DMS53 treated with DMSO at 0.1 percent for 48 hours (cell line): ENCODE measurements around the gene CDH22.

Experiments used
- DNase-seq: peaks from one replicate; lab custom pipeline; 2025; ENCODE audit not compliant: unreplicated experiment; lab: John Stamatoyannopoulos, UW

The CDH22 gene

GRCh38 chr20:46200582-46201570 is 107.4 kb downstream of the CDH22 start:
- DNase-seq: no peak

GRCh38 chr20:46199198-46199597 is 109.1 kb downstream of the CDH22 start:
- DNase-seq: no peak

GRCh38 chr20:46196990-46197389 is 111.3 kb downstream of the CDH22 start:
- DNase-seq: no peak

GRCh38 chr20:46195264-46196036 is 112.8 kb downstream of the CDH22 start:
- DNase-seq: no peak

- no peak for DNase-seq
These were observed 113.9 kb downstream of the CDH22 start for GRCh38 chr20:46194409-46194808.

- no peak for DNase-seq
These were observed 115.8 kb downstream of the CDH22 start for GRCh38 chr20:46192376-46192944.

- DNase-seq: no peak
These were observed 116.7 kb downstream of the CDH22 start for GRCh38 chr20:46191611-46192010.

GRCh38 chr20:46191168-46191540 is 117.1 kb downstream of the CDH22 start:
- no peak for DNase-seq

GRCh38 chr20:46190478-46191167 is 117.7 kb downstream of the CDH22 start:
- DNase-seq: no peak

- no peak for DNase-seq
These were observed 119.3 kb downstream of the CDH22 start for GRCh38 chr20:46188866-46189541.

GRCh38 chr20:46186210-46186609 is 122.1 kb downstream of the CDH22 start:
- no peak for DNase-seq

- DNase-seq: no peak
These were observed 122.9 kb downstream of the CDH22 start for GRCh38 chr20:46185353-46185752.

- DNase-seq: no peak
These were observed 124.5 kb downstream of the CDH22 start for GRCh38 chr20:46183768-46184167.

GRCh38 chr20:46182276-46183200 is 125.8 kb downstream of the CDH22 start:
- DNase-seq: no peak

- no peak for DNase-seq
These were observed 128.4 kb downstream of the CDH22 start for GRCh38 chr20:46179862-46180261.

GRCh38 chr20:46178891-46179290 is 129.4 kb downstream of the CDH22 start:
- no peak for DNase-seq

GRCh38 chr20:46177768-46178167 is 130.5 kb downstream of the CDH22 start:
- DNase-seq: no peak

GRCh38 chr20:46176739-46177378 is 131.4 kb downstream of the CDH22 start:
- DNase-seq: no peak

GRCh38 chr20:46175127-46175494 is 133.2 kb downstream of the CDH22 start:
- DNase-seq: no peak
